ENCODE results near the gene ARHGAP25.

GRCh38 chr2:68706637-68707036 is 28.0 kb upstream of the ARHGAP25 start:
- TF ChIP-seq CTCF (conservative IDR thresholded peaks at IDR 0.05 in 1 of 2, IDR thresholded peaks at IDR 0.05 in 1 of 2; ENCODE audit: low read depth in 1 of 2, low read length in 2 of 2), result no peak
- TF ChIP-seq EZH2 (IDR thresholded peaks at IDR 0.05; ENCODE audit: low read length, missing control alignments), result no peak

Measured in fibroblast of lung (primary cell).